Measurements from ENCODE around the gene BNC2.

DNA sequence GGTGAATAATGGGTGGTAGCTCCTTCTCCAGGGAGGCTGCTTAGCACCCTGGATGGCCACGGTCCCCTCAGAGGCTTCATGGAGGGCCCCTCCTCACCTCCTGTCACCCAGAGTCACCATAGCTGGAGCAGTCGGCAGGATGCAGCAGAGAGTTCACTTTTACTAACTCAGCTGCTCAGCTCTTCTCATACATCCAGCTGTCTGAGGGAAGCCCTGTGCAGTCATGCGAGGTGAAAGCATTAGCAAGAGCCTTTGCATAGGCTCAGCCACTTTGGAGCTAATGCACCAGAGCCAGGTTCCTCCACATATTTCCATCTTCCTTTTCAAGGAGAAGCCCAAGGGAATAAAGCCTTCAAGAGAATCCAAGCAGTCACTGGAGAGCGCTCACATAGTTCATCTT is 499.2 kb downstream of the BNC2 start:
- TF ChIP-seq, protein P1, sequence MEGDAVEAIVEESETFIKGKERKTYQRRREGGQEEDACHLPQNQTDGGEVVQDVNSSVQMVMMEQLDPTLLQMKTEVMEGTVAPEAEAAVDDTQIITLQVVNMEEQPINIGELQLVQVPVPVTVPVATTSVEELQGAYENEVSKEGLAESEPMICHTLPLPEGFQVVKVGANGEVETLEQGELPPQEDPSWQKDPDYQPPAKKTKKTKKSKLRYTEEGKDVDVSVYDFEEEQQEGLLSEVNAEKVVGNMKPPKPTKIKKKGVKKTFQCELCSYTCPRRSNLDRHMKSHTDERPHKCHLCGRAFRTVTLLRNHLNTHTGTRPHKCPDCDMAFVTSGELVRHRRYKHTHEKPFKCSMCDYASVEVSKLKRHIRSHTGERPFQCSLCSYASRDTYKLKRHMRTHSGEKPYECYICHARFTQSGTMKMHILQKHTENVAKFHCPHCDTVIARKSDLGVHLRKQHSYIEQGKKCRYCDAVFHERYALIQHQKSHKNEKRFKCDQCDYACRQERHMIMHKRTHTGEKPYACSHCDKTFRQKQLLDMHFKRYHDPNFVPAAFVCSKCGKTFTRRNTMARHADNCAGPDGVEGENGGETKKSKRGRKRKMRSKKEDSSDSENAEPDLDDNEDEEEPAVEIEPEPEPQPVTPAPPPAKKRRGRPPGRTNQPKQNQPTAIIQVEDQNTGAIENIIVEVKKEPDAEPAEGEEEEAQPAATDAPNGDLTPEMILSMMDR (IDR thresholded peaks at IDR 0.05; ENCODE audit: insufficient read depth, low read length): no peak
- TF ChIP-seq POLR2AphosphoS5 (IDR thresholded peaks at IDR 0.05; ENCODE audit: low read depth) (no peak), SPI1 (IDR thresholded peaks at IDR 0.05; ENCODE audit: borderline replicate concordance, low read depth) (no peak)
- TF ChIP-seq, protein P2, sequence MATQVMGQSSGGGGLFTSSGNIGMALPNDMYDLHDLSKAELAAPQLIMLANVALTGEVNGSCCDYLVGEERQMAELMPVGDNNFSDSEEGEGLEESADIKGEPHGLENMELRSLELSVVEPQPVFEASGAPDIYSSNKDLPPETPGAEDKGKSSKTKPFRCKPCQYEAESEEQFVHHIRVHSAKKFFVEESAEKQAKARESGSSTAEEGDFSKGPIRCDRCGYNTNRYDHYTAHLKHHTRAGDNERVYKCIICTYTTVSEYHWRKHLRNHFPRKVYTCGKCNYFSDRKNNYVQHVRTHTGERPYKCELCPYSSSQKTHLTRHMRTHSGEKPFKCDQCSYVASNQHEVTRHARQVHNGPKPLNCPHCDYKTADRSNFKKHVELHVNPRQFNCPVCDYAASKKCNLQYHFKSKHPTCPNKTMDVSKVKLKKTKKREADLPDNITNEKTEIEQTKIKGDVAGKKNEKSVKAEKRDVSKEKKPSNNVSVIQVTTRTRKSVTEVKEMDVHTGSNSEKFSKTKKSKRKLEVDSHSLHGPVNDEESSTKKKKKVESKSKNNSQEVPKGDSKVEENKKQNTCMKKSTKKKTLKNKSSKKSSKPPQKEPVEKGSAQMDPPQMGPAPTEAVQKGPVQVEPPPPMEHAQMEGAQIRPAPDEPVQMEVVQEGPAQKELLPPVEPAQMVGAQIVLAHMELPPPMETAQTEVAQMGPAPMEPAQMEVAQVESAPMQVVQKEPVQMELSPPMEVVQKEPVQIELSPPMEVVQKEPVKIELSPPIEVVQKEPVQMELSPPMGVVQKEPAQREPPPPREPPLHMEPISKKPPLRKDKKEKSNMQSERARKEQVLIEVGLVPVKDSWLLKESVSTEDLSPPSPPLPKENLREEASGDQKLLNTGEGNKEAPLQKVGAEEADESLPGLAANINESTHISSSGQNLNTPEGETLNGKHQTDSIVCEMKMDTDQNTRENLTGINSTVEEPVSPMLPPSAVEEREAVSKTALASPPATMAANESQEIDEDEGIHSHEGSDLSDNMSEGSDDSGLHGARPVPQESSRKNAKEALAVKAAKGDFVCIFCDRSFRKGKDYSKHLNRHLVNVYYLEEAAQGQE (IDR thresholded peaks at IDR 0.05; ENCODE audit: insufficient replicate concordance, low read depth): no peak
